K562 (cell line): ENCODE data around the gene LRP1. TPM values are rescaled to one million over a fixed set of nuclear protein-coding genes. Genes with fewer than 3 reads are reported as not detected.

Source experiments
- ATF7 ChIP-seq: fragments of 450-650 bp; IDR thresholded peaks from 2 replicates; pipeline ENCODE4 v1.7.1; 2014; ENCODE audit warnings: mild to moderate bottlenecking, moderate library complexity
- CCAR2 ChIP-seq: fragments of 200-400 bp; formaldehyde crosslinking; IDR thresholded peaks from 2 replicates; pipeline ENCODE4 v1.6.1; 2017; ENCODE audit warnings: mild to moderate bottlenecking, low read depth, low read length
- CSDE1 ChIP-seq, 2 experiments: fragments of 450-650 bp; IDR thresholded peaks; 2 replicates each; pipeline ENCODE4 v1.6.1; 2016; ENCODE audit warnings: mild to moderate bottlenecking in 1 of 2
- CTBP1 ChIP-seq: fragments of 450-650 bp; IDR thresholded peaks from 2 replicates; pipeline ENCODE4 v1.6.1; 2016; ENCODE audit warnings: borderline replicate concordance
- CXXC5 ChIP-seq: fragments of 250-450 bp; sonication (Bioruptor Pico); IDR thresholded peaks from 2 replicates; pipeline ENCODE4 v1.8.0; 2022; ENCODE audit warnings: inconsistent platforms, mild to moderate bottlenecking, moderate library complexity
- FOXJ3 ChIP-seq: sonication (generic); formaldehyde crosslinking; IDR thresholded peaks from 2 replicates; pipeline ENCODE4 v1.4.0; 2020; ENCODE audit warnings: mild to moderate bottlenecking, missing genetic modification reagents
- GATA2 ChIP-seq: sonication (generic); formaldehyde crosslinking; IDR thresholded peaks from 2 replicates; pipeline ENCODE4 v1.4.0; 2020; ENCODE audit warnings: mild to moderate bottlenecking, missing genetic modification reagents
- MAZ ChIP-seq, 2 experiments: fragments of 450-650 bp in 1 of 2; sonication (generic) in 1 of 2; formaldehyde crosslinking; IDR thresholded peaks in 1 of 2; conservative IDR thresholded peaks in 1 of 2; 2 replicates each; pipeline versions ENCODE4 v1.4.0 to v1.5.0; 2020; ENCODE audit warnings: mild to moderate bottlenecking in 1 of 2, missing genetic modification reagents in 1 of 2
- MEIS2 ChIP-seq: fragments of 450-650 bp; IDR thresholded peaks from 2 replicates; pipeline ENCODE4 v1.6.1; 2014; ENCODE audit warnings: mild to moderate bottlenecking; ENCODE audit not compliant: partially characterized antibody
- MYNN ChIP-seq, 2 experiments: sonication (generic); formaldehyde crosslinking in 1 of 2; IDR thresholded peaks; 2 replicates each; pipeline versions ENCODE4 v1.5.0 to v1.6.1; 2016 to 2020; ENCODE audit warnings: antibody characterized with exemption in 1 of 2, missing genetic modification reagents in 1 of 2
- POLR2A ChIP-seq: fragments of 450-650 bp; conservative IDR thresholded peaks from 2 replicates; pipeline ENCODE4 v1.6.1; 2016
- POLR2G ChIP-seq: fragments of 200-400 bp; formaldehyde crosslinking; IDR thresholded peaks from 2 replicates; pipeline ENCODE4 v1.6.1; 2017; ENCODE audit warnings: low read depth, mild to moderate bottlenecking, antibody characterized with exemption, low read length, moderate library complexity
- PREB ChIP-seq: sonication (generic); formaldehyde crosslinking; IDR thresholded peaks from 2 replicates; pipeline ENCODE4 v1.8.1; 2023; ENCODE audit warnings: mild to moderate bottlenecking, missing genetic modification reagents
- RBM34 ChIP-seq: fragments of 200-400 bp; formaldehyde crosslinking; IDR thresholded peaks from 2 replicates; pipeline ENCODE4 v1.6.1; 2018; ENCODE audit warnings: low read length, borderline replicate concordance; ENCODE audit not compliant: insufficient read depth
- SNAPC5 ChIP-seq: fragments of 250-450 bp; sonication (Bioruptor Pico); IDR thresholded peaks from 2 replicates; pipeline ENCODE4 v1.8.0; 2021; ENCODE audit warnings: moderate library complexity, mild to moderate bottlenecking, inconsistent platforms
- SRSF9 ChIP-seq: fragments of 200-400 bp; formaldehyde crosslinking; IDR thresholded peaks from 2 replicates; pipeline ENCODE4 v1.6.1; 2017; ENCODE audit warnings: low read depth, low read length, borderline replicate concordance
- TAF9B ChIP-seq: fragments of 450-650 bp; IDR thresholded peaks from 2 replicates; pipeline ENCODE4 v1.6.1; 2018; ENCODE audit warnings: mild to moderate bottlenecking; ENCODE audit not compliant: partially characterized antibody
- TCF15 ChIP-seq: fragments of 250-450 bp; sonication (Bioruptor Pico); IDR thresholded peaks from 2 replicates; pipeline ENCODE4 v1.8.0; 2022; ENCODE audit warnings: moderate library complexity, mild to moderate bottlenecking, inconsistent platforms
- TCF3 ChIP-seq: sonication (generic); formaldehyde crosslinking; IDR thresholded peaks from 2 replicates; pipeline ENCODE4 v1.4.0; 2020; ENCODE audit warnings: mild to moderate bottlenecking, missing genetic modification reagents
- XRCC3 ChIP-seq: fragments of 450-650 bp; IDR thresholded peaks from 2 replicates; pipeline ENCODE4 v1.6.1; 2017; ENCODE audit warnings: mild to moderate bottlenecking, moderate library complexity
- YY1 ChIP-seq, 3 experiments: IDR thresholded peaks; 2 replicates each; pipeline ENCODE4 v1.6.1; 2011; ENCODE audit warnings: low read length in 2 of 3, mild to moderate bottlenecking in 2 of 3, moderate library complexity in 2 of 3, borderline replicate concordance in 1 of 3, control low read depth in 1 of 3, low read depth in 1 of 3; ENCODE audit not compliant: insufficient read depth in 3 of 3, insufficient replicate concordance in 2 of 3, control insufficient read depth in 1 of 3, insufficient read length in 1 of 3; ENCODE audit errors: extremely low read depth in 1 of 3
- ZMIZ1 ChIP-seq, 2 experiments: fragments of 150-350 bp in 1 of 2; IDR thresholded peaks; 2 replicates each; pipeline ENCODE4 v1.6.1; 2012 to 2016; ENCODE audit warnings: low read depth in 2 of 2, low read length in 2 of 2, mild to moderate bottlenecking in 1 of 2, moderate library complexity in 1 of 2
- ZZZ3 ChIP-seq: fragments of 450-650 bp; IDR thresholded peaks from 2 replicates; pipeline ENCODE4 v1.6.1; 2016; ENCODE audit warnings: antibody characterized with exemption, mild to moderate bottlenecking, moderate library complexity
- polyA plus RNA-seq, 8 experiments: library from polyadenylated mRNA; depleted of rRNA in 4 of 8; stranded (reverse) in 5 of 8; unstranded in 3 of 8; fragments of >200 nt; fragmentation: Nextera tagmentation in 2 of 8; fragmentation: Illumina TruSeq in 1 of 8; extraction: Ambion mirVana in 2 of 8; extraction: Trizol in 1 of 8; gene quantifications; 2 replicates each; pipeline versions ENCODE4 v1.2.1 to v1.2.3, GENCODE V29; 2011 to 2014; ENCODE audit warnings: inconsistent platforms in 1 of 8, missing spikeins in 1 of 8
- total RNA-seq, 7 experiments: library from RNA; depleted of rRNA in 6 of 7; stranded (reverse); fragments of >200 nt in 6 of 7; fragmentation: Illumina TruSeq in 2 of 7; extraction: Trizol in 2 of 7; gene quantifications; 2 replicates each; pipeline versions ENCODE4 v1.2.1 to v1.2.3, GENCODE V29; 2011 to 2021; ENCODE audit warnings: low replicate concordance in 1 of 7

Gene LRP1
- total and polyA plus RNA-seq, 9 of the 15 experiments (the other 6 are each of a cell fraction or from before 2014, with no cell fraction given), result 0.04 to 0.64 (median 0.19) TPM; not detected in 2

- no peak for TF ChIP-seq POLR2G
- no peak for TF ChIP-seq MAZ (CRISPR knock-in tag; conservative IDR thresholded peaks at IDR 0.05 in 1 of 2, IDR thresholded peaks at IDR 0.05 in 1 of 2)
- no peak for TF ChIP-seq ZMIZ1 (IDR thresholded peaks at IDR 0.05; ENCODE audit: low read depth in 2 of 2, low read length in 2 of 2)
- no peak for TF ChIP-seq RBM34
- TF ChIP-seq POLR2A, result no peak
- TF ChIP-seq CTBP1, result no peak
- no peak for TF ChIP-seq CCAR2
- TF ChIP-seq XRCC3, result no peak
- TF ChIP-seq SRSF9, result no peak
- no peak for TF ChIP-seq CSDE1 (IDR thresholded peaks at IDR 0.05)
- TF ChIP-seq ZZZ3, result no peak
- TF ChIP-seq GATA2 (CRISPR knock-in tag), result 0 out of 2 replicates have a peak, but pooled peaks have one; percentile 23
- no peak for TF ChIP-seq MYNN (IDR thresholded peaks at IDR 0.05)
- no peak for TF ChIP-seq MYNN (CRISPR knock-in tag; IDR thresholded peaks at IDR 0.05)
- TF ChIP-seq YY1 (IDR thresholded peaks at IDR 0.05; ENCODE audit: borderline replicate concordance in 1 of 3, control insufficient read depth in 1 of 3, extremely low read depth in 1 of 3, insufficient read depth in 3 of 3, insufficient read length in 1 of 3, insufficient replicate concordance in 2 of 3, low read depth in 1 of 3, low read length in 2 of 3), result no peak
- TF ChIP-seq ATF7, result 0 out of 2 replicates have a peak, but pooled peaks have one; percentile 42
- no peak for TF ChIP-seq CXXC5 (CRISPR knock-in tag)
- no peak for TF ChIP-seq FOXJ3
- peak; percentile 81 for TF ChIP-seq MEIS2
- no peak for TF ChIP-seq PREB (CRISPR knock-in tag)
- TF ChIP-seq TCF15, result no peak
- no peak for TF ChIP-seq SNAPC5 (CRISPR knock-in tag)
- TF ChIP-seq TCF3 (CRISPR knock-in tag), result peak; percentile 63
- TF ChIP-seq TAF9B, result no peak
Measured at GRCh38 chr12:57169969-57170368, 41.7 kb downstream of the LRP1 start (continued).
